ENCODE results near the gene POLR1D.

Gene POLR1D

DNA sequence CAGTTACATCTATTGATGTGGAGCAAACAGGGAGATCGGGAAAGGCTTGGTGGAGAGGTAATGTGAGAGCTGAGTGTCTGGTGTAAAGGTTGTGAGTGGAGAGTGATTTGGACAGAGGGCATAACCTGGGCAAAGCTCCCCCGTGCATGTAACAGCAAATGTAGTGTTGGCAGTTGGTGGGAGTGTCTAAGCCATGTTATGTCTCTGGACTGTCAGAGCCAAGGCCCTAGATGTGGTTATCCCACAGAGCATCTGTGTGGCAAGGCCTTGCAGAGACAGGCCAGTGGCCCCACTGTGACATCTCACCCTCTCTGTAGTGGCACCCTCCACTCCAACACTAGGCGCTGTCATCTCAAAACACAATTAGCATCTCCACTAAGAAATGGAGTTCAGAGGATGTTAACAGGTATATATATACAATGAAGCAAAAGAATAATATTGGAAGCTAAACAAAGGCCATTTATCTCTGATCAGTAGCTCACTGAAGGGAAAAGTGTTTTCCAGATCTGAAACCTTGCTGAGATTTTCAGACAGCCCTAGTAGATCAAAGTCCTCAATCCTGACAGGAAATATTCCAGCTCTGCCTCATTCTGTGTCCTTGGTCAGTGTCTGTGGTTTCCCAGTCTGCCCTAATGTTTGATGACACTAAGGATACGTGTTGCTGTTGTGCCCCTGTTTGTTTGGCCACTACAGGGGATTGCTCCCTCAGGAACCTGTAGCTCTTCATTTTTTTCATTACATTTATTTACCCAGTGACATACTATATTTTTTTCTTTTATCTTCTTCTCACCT, 20.2 kb downstream of the POLR1D start:
- no peak for DNase-seq

DNA sequence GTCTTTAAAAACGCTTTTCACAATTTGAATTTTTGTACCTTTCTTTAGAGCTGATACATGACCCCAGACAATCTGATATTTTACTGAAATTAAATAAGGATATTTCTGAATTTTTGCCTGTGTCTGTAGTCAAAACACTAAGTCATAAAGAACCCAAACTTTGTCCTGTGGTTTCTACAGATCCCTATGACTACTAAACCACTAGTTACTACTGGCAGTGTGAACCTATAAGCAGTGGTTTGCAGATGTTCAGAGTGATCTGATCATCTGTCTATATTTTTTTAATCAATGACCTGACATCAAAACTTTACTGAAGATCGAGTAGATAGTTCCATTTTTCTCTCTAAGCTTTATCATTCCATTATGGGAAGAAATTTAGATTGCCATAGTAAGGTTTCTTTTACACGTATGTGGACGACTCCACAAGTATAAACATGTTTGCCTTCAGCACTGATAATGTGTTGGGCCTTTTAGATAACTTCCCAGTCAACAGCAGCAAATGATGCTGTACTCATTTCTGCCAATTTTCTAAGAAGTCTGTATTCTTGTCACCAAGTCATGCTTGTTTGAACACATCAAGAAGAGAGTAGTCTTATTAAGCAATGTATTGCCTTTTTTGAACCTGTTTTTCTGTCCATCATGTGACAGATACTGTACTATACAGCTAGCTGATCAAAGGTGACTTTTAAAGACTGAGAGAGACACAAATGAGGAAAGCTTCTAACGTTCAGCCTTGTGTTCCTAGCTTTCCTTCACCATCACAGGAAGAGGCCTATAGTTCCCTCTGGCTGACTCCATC, 21.8 kb downstream of the POLR1D start:
- no peak for DNase-seq

DNA sequence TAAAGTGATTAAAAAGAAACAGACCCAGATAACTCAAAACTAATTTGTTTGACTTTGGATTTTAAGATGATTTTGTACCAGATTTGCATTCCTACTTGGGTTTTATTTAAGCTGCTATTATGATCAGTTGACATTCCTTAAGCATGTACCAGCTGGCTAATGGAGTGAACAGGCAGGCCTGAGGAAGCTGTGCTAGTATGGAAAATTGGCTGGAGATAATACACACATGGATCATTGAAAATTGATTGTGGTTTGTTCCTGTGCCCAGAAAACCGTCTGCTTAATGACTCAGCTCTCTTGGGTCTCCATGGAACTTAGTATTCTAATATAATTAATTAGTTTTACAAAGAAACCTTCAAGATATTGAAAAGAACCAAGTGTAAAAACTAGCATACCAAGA, 22.6 kb downstream of the POLR1D start:
- DNase-seq: no peak

DNA sequence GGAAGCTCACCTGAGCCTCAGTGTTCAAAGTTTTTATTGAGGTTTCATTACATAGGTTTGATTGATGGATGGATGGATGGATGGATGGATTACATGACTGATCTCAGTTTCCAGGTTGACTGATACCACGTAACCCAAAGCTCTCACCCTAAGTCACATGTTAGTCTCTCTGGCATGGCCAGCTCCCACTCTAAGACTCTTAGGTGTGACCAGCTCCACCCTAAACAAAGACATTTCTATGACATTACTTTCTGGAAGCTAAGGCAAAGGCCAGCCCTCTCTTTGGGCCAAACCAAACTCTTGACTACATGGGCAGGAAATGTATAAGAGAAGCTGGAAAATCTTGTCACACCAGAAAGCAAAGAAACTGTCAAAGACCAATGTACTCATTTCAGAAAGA, 28.6 kb downstream of the POLR1D start:
- no peak for DNase-seq

DNA sequence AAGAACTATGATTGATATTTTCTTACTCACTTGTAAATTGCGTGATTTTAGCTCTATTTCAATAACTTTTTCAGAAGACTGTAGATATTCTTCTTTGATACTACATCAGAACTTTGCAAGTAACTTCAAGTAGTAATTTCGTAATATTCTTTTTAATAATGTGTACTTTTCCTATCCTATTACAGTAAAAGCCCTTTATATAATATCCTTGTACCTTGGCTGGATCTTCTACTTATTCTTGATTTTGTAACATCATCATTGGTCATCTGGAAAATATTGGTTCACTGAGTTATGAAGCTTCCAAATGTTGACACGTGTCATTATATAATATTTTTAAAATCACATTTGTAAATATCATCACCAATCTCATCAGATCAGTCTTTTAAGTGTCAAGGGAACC, 32.4 kb downstream of the POLR1D start:
- DNase-seq: no peak

DNA sequence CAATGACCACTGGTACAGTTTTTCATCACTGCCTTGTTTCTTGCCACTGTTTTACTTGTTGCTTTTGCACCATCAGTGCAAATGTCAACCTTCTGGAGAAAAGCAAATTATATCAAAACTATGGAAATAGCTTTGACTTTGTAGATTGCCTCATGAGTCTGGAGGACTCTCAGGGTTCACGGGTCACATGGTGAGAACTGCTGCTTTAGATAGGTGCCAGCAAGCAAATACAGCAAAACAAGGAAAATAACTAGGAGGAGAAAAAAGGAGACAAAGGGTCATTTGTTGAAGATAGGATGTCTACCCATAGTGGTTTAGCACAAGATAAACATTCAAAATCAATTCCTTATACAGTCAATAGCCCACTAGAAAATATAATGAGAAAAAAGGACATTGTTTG, 33.1 kb downstream of the POLR1D start:
- no peak for DNase-seq

DNA sequence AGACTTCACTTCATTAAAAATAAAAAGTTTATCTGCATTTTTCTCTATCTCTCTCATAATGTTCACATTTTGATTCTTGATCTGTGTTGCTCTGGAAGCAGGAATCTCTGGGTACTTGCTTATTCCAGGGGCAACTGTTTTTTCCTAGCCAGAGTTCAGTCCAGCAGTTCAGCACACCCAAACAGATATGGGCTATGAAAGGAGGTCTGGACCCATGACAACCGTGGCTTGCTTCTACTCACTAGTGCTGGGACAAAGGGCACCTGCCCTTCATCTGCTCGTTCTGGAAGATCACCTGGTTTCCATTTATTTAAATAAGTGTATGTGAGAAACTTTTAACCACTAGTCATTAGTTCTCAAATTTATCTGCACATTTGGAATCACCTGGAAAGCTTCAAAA, 36.0 kb downstream of the POLR1D start:
- DNase-seq: no peak

DNA sequence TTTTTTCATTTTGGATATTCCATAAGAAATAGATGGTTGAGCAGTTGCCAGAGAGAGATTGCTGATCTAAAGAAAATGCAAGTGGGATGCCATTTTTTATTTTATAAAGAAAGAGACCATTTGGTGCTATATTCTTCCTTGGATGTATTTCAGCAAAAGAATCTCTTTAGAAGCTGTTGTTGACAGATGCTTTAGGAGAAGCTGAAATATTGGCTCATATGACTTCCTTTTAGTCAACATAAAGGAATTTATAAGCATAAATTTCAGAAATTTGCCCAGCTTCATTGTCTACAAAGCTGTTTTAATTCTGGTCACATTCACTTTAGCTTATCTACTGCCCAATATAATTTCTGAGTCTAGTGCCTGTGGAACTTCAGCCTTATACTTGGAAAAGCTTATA, 36.9 kb downstream of the POLR1D start:
- no peak for DNase-seq

DNA sequence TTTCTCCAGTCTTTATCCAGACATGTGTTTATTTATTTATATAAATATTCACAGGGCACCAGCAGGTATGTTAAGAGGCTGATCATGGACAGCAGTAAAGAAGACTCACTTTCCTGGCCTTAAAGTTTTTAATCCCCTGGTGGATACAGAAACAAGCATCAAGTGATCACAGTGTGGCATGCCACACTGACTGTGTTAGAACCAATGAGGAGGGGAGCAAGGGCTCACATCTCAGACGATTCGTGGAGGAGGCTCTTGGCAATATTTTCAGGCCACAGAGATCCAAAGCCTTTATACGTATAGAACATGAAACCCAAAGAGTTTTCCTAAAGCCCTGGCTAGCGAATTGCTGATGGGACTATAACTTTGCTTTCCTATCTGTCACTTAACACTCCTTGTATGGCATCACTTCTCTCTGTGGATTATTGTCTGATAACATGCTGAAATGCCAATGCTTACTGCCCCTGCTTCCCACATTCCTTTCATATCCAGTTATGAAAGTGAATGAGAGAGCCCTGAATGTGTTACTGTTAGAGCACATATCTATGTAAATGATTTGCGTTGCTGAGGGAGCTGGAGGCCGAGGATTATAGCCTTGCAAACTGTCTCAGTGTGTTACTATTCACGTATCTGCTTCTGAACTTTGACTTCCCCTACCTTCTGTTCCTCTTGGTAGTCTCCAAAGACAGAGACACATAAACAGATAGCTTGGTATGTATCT, 37.6 kb downstream of the POLR1D start:
- no peak for DNase-seq

DNA sequence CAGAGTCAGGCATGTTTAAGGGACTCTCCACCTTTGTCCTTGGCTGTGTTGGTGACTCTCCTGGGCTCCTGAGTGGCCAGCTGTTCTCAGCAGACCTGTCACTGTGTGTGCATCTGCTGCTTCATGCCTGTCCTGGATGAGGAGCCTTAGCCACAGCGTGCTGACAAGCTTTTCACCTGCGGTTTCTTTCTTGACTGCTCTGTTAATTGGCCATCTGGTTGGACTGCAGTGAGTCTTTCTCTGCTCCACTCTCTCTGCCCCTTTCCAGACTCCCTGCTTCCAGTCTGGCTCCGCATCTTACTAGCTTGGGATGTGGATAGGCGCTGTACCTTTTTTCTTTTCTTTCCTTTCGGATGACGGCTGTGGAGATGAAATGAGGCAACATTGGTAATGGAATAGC, 38.8 kb downstream of the POLR1D start:
- DNase-seq: no peak

DNA sequence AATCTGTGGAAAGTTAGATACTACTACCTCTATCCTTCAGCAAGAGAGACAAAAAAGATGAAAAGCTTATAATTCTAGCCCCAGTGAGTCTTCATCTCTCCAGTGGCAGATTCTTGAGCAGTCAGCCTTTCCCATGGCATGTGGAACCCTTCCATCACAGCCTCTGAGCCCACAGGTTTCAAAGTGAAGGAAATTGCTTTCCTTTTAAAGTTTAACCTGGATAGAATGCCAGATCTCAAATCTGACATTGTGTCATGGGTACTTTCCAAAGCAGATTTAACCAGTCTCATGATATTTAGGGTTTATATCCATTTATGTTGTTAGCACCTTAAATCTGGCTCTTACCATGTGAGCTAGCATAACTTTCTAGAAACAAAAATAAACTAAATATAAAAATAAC, 39.3 kb downstream of the POLR1D start:
- no peak for DNase-seq

DNA sequence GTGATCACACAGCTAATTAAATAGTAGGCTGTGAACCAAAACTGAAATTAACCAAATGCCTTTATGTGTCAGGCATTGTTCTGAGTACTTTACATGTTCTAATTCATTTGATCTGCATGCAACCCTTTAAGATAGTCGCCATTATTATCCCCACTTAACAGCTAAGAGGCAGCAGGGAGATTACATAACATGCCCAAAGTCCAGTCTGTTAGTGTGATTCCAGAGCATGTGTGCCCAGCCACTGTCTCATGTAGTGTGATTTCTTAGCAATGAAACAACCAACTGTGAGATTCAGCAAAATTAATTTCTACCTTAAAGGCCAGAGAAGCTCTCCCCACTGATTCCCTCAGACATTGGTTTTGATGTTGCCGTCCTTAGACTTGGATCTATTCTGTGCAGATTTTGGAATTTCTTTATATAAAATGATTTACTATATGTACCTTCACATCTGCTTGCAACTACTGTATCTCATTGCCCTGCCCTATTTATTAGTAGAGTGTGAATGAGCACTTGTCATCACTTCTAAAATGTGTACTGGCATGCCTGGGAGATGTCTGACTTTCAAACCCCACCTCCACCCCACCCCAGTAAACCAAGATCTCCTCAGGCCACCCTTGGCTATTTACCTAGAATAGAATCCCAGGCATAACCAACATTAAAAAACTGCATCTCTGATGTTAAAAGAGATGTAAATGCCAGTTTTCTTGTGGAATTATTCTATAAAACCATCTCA, 41.2 kb downstream of the POLR1D start:
- DNase-seq: no peak

DNA sequence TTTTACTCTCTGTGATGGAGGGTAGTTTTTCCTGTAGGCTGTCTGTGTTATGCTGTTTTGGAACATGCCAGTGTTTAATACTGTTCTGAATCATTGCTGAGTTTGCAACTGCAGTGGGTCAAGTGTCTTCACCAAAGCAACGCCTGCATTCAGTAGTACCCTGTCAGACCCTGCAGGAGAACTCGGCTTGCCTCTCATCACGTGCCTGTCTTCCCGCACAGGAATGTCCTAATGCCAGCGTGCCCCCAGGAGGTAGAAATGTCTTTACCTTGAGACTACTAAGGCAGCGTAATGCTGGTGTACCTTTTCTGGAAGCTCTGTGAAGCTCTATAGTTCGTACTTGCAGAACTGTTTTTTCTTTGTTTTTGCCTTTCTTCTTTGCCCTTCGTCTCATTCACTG, 42.3 kb downstream of the POLR1D start:
- DNase-seq: no peak

DNA sequence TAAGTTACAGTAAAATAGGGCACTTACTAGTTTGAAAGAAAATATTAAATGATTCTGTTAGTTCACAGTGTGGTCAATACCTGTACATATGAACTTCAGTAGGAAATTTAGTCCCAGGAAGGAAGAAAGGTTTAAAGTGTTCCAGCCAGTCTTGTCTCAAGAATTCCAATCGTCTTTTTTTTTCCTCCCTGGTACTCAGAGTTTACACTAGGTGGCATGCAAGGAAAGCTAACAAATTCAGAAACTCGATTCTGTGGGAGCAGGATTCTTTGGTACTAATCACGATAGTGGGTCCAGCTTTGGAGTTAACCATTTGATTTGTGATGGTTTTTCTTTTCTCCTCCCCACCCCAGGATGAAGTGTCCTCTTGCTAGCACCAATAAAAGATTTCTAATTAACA, 43.6 kb downstream of the POLR1D start:
- DNase-seq: no peak

DNA sequence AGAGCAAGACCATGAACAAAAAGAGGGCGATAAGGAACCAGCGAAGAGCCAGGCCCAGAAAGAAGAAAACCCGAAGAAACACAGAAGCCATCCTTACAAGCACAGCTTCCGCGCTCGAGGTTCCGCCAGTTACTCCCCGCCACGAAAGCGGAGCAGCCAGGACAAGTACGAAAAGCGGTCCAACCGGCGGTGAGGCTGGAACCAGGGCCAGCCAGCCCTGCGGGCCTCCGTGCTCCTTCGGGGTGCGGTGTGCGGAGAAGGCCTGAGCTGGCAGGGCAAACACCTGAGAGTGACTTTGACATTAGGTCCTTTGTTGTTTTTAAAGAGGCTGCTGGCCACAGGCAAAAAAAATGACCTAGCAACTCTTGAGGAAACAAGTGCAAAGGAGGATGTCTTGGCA, 44.1 kb downstream of the POLR1D start:
- DNase-seq: no peak

DNA sequence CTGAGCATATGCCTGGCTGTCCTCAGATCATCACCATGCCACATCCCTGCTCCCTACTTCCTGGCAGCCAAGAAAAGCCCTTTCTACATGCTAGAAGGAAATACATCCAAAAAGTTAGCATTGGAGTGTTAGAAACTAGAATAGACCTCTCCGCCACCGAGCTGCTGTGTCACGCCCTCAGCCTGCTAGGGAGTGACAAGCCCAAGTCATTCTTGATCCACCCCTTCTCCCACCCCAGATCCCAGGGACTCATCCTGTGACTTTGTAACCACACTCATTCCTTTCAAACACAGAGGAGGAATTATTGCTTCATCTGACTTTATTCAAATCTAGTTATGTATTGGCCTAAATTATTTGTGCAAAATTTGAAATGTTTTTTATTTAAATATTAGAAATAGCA, 45.3 kb downstream of the POLR1D start:
- DNase-seq: no peak

DNA sequence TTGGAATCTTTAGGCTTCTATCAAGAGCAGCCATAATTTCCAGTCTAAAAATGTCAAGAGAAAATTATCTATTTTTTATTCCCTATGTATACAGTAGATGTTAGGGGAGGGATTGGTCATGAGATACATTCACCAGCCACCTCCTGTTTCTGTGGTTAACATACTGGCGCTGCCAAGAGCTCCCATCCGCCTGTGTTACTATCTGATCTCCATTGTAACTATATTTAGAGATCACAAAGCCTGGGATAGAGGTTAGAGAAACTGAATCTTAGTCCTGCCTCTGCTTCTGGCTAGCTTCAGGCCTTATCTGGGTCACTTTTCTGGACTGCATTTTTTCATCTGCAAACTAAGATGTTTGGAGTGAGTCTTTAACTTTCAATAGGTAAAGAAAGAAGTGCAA, 46.3 kb downstream of the POLR1D start:
- DNase-seq: no peak

DNA sequence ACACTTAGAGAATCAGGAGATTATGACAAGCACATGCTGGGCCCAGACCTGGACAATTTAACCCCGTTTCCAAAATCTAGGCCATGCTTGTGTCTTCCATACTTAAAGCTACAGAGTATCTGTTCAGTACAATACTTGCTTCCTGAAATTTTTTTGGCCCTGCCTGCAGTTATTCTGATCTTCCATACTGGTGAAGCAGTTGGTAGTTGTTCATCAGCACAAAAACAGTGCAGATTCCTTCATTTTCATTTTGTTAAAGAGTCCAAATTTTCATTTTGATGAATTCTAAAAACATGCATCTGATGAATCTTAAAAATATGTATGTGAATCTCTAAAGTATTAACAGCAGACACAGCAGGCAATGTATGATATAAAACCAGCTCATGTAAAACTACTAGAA, 49.2 kb downstream of the POLR1D start:
- DNase-seq: no peak

DNA sequence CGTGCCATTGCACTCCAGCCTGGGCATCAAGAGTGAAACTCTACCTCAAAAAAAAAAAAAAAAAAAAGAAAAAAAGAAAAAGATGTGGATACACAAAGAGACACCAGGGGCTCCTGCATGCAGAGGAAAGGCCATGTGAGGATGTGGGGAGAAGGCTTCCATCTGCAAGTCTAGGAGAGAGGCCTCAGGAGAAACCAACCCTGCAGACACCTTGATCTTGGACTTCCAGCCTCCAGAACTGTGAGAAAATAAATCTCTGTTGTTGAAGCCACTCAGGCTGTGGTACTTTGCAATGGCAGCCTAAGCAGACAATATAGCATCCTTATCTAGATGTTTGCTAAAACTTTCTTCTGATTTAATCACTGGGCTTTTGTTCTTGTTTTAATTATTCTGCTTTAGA, 50.3 kb downstream of the POLR1D start:
- no peak for DNase-seq

Measured in NCI-H2081 (cell line).